Measurements from ENCODE around the gene JMJD8.

JMJD8 gene

DNA sequence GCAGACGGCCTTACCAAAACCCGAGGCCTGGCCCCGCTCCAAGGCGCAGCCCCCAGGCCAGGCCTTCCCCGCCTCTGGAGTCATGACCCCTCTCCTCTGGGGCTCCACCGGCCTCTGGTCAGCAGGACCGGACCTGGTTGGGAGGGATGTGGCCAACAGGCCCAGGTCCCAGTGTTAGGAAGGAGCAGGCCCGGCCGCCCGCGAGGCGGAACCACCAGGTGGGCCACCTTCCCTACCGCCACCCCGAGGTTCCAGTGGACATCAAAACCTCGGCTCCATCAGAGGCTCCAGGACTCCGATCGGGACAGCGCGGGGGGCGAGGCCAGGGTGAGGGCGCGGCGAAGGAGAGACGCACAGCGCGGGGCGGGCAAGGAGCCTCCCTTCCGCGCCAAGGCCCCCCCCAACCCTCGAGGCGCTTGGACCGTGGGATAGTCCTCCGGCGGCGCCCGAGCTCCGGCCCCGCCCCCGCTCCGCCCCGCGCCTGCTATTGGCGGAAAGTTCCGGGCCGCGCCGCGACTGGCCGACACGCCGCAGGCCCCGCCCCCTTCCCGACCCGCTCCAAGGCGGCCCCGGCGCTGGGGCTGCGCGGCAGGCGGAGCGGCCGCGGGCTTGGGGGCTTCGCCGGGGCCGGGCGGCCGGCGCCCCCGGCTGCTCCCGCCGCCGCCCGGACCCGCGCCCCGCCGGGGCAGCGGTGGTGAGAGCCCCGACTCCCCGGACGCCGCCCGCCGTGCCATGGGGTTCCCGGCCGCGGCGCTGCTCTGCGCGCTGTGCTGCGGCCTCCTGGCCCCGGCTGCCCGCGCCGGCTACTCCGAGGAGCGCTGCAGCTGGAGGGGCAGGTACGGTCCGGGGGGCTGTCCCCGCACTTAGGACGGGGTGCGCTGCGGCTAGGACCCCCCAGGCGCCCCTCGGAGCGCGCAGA lies 30.7 kb upstream of the JMJD8 start, which contains the start of gene METRN:
TSS of gene METRN (plus strand) at position 561 of the 919 bp plus-strand sequence. CDS start at position 733, 172 bp downstream.
- TF ChIP-seq POLR2AphosphoS5 (IDR thresholded peaks at IDR 0.05; ENCODE audit: low read depth, low read length) = no peak
- TF ChIP-seq REST (IDR thresholded peaks at IDR 0.05; ENCODE audit: insufficient read depth in 1 of 2, low read depth in 2 of 2, low read length in 2 of 2) = no peak
- no peak for TF ChIP-seq TAF1 (IDR thresholded peaks at IDR 0.05; ENCODE audit: borderline replicate concordance, insufficient read depth, low read length)
- no peak for TF ChIP-seq FOXP2 (optimal IDR thresholded peaks at IDR 0.05; ENCODE audit: borderline replicate concordance, extremely low read depth, extremely low read length, insufficient read depth)
- no peak for TF ChIP-seq SIN3A (IDR thresholded peaks at IDR 0.05; ENCODE audit: borderline replicate concordance, insufficient read depth, low read length)

DNA sequence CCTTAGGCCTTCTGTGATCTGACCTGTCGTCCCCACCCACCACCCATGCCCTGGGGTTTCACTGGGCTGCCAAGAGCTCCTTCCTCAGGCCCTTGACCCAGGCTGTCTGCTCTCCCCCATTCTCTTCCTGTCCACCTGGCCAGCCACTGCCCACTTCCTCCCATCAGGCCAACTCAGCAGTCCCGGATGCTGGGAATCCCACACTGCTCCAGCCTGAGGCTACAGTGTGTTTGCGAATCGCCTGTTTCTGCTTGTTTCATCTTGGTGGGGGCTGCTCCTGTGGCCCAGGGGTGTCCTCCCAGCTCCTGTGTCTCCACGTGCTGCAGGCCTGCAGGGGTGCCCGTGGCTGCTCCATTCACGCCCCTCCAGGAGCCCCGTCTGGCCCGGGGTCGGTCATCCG lies 29.9 kb upstream of the JMJD8 start:
- peak; percentile 39; the same call in 1 of the 2 replicates for TF ChIP-seq POLR2AphosphoS5 (IDR thresholded peaks at IDR 0.05; ENCODE audit: low read depth, low read length)
- TF ChIP-seq FOXP2 (optimal IDR thresholded peaks at IDR 0.05; ENCODE audit: borderline replicate concordance, extremely low read depth, extremely low read length, insufficient read depth) = no peak

DNA sequence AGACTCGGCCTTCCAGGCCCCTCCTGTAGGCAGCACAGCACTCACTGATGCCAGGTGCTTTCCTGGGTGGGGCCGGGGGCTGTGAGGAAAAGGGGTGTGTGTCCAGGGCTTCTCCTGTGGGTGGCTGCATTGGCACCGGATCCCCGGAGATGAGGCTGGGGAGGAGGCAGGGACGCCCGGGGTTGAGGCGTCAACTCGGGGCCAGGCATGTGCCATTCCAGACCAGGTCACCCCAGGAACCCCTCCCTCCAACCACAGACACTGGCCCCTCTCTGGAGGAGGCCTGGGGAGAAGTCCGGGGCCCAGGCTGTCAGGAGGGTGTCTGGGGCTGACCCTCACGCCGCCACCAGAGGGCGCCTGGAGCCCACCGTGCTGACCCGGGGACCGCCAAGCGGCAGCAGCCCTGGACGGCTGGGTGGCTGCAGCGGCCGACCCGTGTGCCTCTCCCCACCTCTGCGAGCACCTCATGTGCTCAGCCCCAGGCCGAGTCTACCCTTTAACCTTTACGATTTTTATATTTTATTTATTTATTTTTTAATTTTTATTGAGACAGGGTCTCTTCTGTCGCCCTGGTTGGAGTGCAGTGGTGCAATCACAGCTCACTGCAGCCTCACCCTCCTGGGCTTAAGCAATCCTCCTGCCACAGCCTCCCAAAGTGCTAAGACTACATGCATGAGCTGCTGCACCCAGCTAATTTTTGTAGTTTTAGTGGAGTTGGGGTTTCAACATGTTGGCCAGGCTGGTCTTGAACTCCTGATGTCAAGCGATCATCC lies 27.6 kb upstream of the JMJD8 start:
- TF ChIP-seq REST (IDR thresholded peaks at IDR 0.05; ENCODE audit: insufficient read depth in 1 of 2, low read depth in 2 of 2, low read length in 2 of 2) = no peak
- TF ChIP-seq SIN3A (IDR thresholded peaks at IDR 0.05; ENCODE audit: borderline replicate concordance, insufficient read depth, low read length) = no peak
- no peak for TF ChIP-seq TAF1 (IDR thresholded peaks at IDR 0.05; ENCODE audit: borderline replicate concordance, insufficient read depth, low read length)
- no peak for TF ChIP-seq POLR2AphosphoS5 (IDR thresholded peaks at IDR 0.05; ENCODE audit: low read depth, low read length)
- TF ChIP-seq FOXP2 (optimal IDR thresholded peaks at IDR 0.05; ENCODE audit: borderline replicate concordance, extremely low read depth, extremely low read length, insufficient read depth) = no peak

DNA sequence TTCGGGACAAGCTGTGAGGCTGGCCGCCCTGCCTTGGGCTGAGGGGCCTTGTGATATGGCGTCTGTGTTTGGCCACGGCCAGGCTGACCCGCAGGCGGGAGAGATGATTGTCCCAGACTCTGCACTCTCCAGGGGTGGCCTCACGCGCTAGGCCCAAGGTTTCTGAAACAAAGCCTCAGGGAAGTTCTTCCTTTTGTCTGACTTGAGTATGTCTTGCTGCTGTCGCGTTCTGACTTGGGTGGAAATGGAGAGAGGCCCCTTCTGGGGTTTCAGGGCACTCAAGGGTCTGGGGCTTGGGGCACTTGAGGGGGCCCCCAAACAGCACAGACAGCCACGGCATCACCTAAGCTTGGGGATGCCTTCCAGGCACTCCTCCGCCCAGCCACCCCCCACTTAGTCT lies 26.9 kb upstream of the JMJD8 start:
- TF ChIP-seq SIN3A (IDR thresholded peaks at IDR 0.05; ENCODE audit: borderline replicate concordance, insufficient read depth, low read length) (no peak), TAF1 (IDR thresholded peaks at IDR 0.05; ENCODE audit: borderline replicate concordance, insufficient read depth, low read length) (no peak), REST (IDR thresholded peaks at IDR 0.05; ENCODE audit: insufficient read depth in 1 of 2, low read depth in 2 of 2, low read length in 2 of 2) (no peak), POLR2AphosphoS5 (IDR thresholded peaks at IDR 0.05; ENCODE audit: low read depth, low read length) (no peak)

GRCh38 chr16:710500-711075 lies 26.5 kb upstream of the JMJD8 start:
- no peak for TF ChIP-seq REST (IDR thresholded peaks at IDR 0.05; ENCODE audit: insufficient read depth in 1 of 2, low read depth in 2 of 2, low read length in 2 of 2)
- TF ChIP-seq FOXP2 (optimal IDR thresholded peaks at IDR 0.05; ENCODE audit: borderline replicate concordance, extremely low read depth, extremely low read length, insufficient read depth) = no peak

Measured in PFSK-1 (cell line).